Activated gamma-delta T cell treated with Interleukin-2 at 50 U/mL for 16 hours (primary cell): ENCODE data around the gene FCN1.

Experiments used
- DNase-seq: peaks from one replicate; pipeline ENCODE4 v3.0.0-alpha.2; 2020

Gene FCN1

GRCh38 chr9:134889386-134890154 lies 28.1 kb downstream of the FCN1 start:
- no peak for DNase-seq

- DNase-seq, result no peak
Measured at GRCh38 chr9:134888603-134889190, 29.0 kb downstream of the FCN1 start.

GRCh38 chr9:134887686-134888602 lies 29.8 kb downstream of the FCN1 start:
- DNase-seq, result no peak

- no peak for DNase-seq
Measured at GRCh38 chr9:134887219-134887618, 30.5 kb downstream of the FCN1 start.

- no peak for DNase-seq
Measured at GRCh38 chr9:134886413-134886913, 31.2 kb downstream of the FCN1 start.

GRCh38 chr9:134885679-134886412 lies 31.9 kb downstream of the FCN1 start:
- no peak for DNase-seq

GRCh38 chr9:134885001-134885678 lies 32.6 kb downstream of the FCN1 start:
- no peak for DNase-seq

- DNase-seq, result no peak
Measured at GRCh38 chr9:134884492-134884891, 33.2 kb downstream of the FCN1 start.

- DNase-seq, result no peak
Measured at GRCh38 chr9:134883040-134883782, 34.5 kb downstream of the FCN1 start.

GRCh38 chr9:134882204-134882785 lies 35.4 kb downstream of the FCN1 start:
- no peak for DNase-seq

GRCh38 chr9:134881313-134881670 lies 36.4 kb downstream of the FCN1 start:
- DNase-seq, result no peak

GRCh38 chr9:134880484-134881312 lies 37.0 kb downstream of the FCN1 start, which contains the start of gene FCN2:
Gene FCN2 (plus strand): TSS chr9:134880810. CDS start chr9:134880822, 12 bp downstream.
- no peak for DNase-seq

- DNase-seq, result no peak
Measured at GRCh38 chr9:134879664-134880483, 37.8 kb downstream of the FCN1 start.

GRCh38 chr9:134877541-134877940 lies 40.2 kb downstream of the FCN1 start:
- no peak for DNase-seq

- no peak for DNase-seq
Measured at GRCh38 chr9:134875371-134875770, 42.3 kb downstream of the FCN1 start.

- no peak for DNase-seq
Measured at GRCh38 chr9:134872482-134873231, 45.1 kb downstream of the FCN1 start.

- no peak for DNase-seq
Measured at GRCh38 chr9:134871697-134872340, 45.9 kb downstream of the FCN1 start.
